GM19239 (cell line): Measurements from ENCODE around the gene AKAP13.
A peak's percentile ranks its signal among the peaks of the same experiment; 100 is the strongest.

Experiments
- DNase-seq: peaks from one replicate; pipeline ENCODE4 v3.0.0; 2011; ENCODE audit warnings: low spot score; ENCODE audit not compliant: insufficient read length
- FAIRE-seq: peaks from 2 replicates; lab custom pipeline; 2011; peaks lifted over from hg19 to GRCh38; lab: Jason Lieb, UNC

The AKAP13 gene

DNA sequence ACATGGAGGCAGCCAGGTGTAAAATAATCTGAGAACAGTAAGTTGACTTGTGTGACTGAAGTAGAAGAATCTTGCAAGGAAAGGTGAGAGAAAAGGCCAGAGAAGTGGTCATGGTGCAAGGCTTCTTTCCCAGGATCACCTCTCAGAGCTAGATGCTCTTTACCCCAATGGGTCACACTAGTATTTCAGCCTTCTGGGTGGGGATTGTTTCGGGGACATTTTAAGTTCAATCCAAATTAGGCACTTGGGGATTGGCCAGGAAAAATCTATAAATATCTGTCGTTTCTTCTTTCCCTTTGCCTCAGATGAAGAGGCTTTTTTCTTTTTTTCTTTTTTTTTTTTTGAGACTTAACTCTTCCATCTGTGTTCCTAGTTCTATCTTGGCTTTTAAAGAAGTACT, 226.3 kb downstream of the AKAP13 start:
- FAIRE-seq (no peak), DNase-seq (no peak)

DNA sequence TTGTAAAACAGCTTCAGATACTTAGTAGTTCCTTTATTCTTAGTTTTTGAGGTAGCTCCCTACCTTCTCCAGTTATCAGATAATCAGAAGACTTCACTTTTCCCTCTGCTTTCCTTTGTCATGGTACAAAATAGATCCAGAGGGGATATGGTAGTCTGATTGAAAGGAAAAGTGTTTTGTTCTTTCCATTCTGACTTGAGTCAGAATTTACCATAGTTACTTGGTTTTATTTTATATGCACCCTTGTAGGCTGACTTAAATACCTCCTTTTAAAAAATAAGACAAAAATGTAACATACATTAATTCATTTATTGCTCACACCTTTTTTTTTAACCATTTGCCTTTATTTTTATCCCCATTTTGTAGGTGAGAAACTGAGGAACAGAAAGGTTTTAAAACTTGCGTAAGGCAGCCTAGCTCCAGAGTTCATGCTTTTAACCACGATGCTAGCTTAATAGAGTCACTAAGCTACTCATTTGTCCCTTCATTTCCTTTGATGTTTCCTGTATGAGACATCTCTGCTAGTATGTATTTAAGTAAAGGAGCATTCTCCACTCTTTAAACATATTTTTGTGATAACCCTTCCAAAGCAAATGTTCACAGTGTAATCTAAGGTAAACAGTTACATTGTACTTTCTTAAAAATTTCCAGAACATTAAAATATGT, 226.9 kb downstream of the AKAP13 start:
- no peak for FAIRE-seq
- DNase-seq: no peak

- DNase-seq (no peak), FAIRE-seq (no peak)
Measured at GRCh38 chr15:85607842-85608241, 227.4 kb downstream of the AKAP13 start.

- FAIRE-seq (peak; percentile 21), DNase-seq (no peak)
Measured at GRCh38 chr15:85609492-85609891, 229.1 kb downstream of the AKAP13 start.

GRCh38 chr15:85611361-85611760, 231.0 kb downstream of the AKAP13 start:
- DNase-seq: no peak
- no peak for FAIRE-seq

DNA sequence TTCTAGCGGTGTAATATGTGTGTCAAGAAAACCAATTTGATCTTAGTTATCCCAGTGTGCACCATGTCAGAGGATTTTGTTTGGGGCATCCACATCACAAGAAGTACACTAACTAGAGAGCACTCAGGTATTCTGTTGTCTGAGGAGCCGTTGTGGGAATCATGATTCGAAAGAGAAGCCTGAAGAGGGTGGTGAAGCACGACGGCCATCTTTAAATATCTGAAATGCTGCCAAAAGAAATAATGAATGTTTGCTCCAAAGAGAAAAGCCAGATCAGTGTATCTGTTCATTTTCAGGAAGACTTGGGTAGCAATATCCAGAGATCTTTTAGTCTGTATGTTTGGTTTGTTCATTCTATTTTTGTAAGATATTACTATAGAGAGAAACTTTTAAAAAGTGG, 233.7 kb downstream of the AKAP13 start:
- FAIRE-seq (peak; percentile 70), DNase-seq (no peak)

- peak; percentile 36 for DNase-seq
- FAIRE-seq: peak; percentile 94
Measured at GRCh38 chr15:85615930-85616329, 235.5 kb downstream of the AKAP13 start.

- no peak for FAIRE-seq
- no peak for DNase-seq
Measured at GRCh38 chr15:85616549-85617110, 236.2 kb downstream of the AKAP13 start.

DNA sequence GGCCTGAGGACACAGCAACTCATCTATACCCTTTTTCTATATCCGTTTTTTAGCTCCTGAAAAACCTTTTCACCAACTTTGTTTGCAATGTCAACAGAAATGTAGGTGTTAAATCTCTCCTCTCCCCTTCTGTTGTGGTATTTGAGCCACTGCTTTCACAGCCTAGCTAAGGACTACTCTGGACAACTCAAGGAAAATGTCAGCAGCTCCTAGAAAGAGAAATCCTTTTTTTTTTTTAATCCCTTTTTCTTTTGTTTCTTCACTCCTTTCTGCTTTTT, 237.8 kb downstream of the AKAP13 start:
- peak; percentile 73 for FAIRE-seq

DNA sequence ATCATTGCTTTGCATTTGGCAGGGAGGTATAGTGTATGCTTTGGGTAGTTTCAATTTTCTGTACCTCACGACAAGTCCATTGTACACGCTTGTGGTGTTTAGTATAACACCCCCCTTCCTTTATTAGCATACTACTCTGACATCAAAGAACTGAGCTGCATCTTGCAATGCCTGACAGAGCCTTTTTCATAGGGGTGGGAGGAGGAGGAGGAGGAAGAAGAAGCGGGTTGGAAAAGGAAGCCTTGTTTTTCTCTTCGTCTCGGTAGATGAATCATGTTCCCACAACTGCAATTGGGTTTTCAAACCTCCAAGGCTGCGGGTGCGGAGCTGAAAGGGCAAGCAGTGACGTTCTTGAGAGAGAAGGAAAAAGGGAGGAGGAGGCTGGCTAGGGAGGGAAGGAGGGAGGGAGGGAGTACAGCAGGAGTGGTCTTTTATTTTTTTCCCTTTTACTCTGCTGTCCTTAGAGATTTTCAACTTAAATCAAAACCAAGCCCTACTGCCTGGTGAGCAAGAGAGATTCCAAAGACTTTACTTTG, 238.6 kb downstream of the AKAP13 start:
- FAIRE-seq: peak; percentile 93

More for the DNA sequence above, 237.8 kb downstream of the AKAP13 start:
- DNase-seq: no peak

DNA sequence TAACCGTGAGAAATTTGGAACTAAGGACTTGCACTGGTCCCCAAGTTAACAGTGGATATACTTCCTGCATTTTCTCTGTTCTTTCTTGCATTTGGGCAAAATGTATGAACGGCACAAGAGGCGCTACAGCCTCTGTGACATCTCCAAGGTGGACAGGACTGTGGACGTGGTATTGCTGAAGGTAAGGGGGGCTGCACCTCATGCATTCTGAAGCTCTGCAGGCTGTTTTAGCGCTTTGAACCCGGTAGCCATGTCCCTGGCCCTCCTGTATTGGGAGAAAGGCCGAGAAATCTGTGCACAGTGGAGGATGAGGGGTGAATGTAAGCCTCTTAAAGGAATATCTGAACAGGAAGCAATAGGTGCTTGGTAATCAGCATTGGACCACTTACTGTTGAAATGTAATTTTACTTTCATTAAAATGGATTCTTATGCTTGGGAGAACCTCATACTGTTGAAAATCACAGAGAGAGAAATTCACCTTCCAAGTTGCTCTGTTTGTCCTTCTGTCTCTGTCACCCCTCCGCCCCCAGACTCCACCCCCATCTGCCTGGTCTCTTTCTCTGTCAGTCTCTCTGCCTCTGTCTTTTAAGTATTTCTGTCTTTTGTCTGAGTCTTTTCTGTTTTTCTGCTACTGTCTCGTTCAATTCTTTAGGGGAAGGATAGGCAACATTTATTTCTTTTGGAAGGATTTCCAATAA, 239.7 kb downstream of the AKAP13 start:
- DNase-seq (no peak), FAIRE-seq (no peak)

More for the DNA sequence above, 238.6 kb downstream of the AKAP13 start:
- DNase-seq: no peak

GRCh38 chr15:85620690-85621049, 240.3 kb downstream of the AKAP13 start:
- no peak for DNase-seq

GRCh38 chr15:85621094-85621493, 240.7 kb downstream of the AKAP13 start:
- DNase-seq: no peak

More at GRCh38 chr15:85620690-85621049, 240.3 kb downstream of the AKAP13 start:
- no peak for FAIRE-seq

DNA sequence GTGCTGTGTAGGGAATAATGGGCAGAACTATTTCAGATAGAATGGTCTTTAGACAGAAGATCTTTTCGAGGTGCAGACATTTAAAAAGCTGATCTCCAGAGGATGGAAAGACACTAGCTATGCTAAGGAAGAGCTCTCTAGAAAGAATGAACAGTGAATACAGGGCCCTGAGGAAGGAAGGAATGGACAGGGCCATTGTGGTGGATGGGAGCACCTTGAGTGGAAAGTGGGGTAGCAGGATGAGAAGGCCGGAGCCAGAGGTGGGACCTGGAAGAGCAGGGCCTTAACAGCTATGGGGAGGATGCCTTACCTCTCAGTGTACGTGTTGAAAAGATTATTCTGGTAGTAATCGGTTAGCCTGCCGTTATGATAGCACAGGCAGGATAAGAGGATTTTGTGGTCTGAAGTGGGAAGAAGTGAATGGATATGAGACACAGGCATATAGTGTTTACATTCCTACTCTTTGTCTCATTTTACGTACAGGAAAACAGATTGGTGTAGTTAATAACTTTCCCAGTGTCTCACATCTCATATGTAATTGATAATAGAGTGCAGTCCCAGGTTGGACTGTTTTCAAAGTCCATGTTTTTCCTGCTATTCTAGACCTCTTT, 241.9 kb downstream of the AKAP13 start:
- DNase-seq (no peak), FAIRE-seq (no peak)

More at GRCh38 chr15:85621094-85621493, 240.7 kb downstream of the AKAP13 start:
- peak; percentile 48 for FAIRE-seq

DNA sequence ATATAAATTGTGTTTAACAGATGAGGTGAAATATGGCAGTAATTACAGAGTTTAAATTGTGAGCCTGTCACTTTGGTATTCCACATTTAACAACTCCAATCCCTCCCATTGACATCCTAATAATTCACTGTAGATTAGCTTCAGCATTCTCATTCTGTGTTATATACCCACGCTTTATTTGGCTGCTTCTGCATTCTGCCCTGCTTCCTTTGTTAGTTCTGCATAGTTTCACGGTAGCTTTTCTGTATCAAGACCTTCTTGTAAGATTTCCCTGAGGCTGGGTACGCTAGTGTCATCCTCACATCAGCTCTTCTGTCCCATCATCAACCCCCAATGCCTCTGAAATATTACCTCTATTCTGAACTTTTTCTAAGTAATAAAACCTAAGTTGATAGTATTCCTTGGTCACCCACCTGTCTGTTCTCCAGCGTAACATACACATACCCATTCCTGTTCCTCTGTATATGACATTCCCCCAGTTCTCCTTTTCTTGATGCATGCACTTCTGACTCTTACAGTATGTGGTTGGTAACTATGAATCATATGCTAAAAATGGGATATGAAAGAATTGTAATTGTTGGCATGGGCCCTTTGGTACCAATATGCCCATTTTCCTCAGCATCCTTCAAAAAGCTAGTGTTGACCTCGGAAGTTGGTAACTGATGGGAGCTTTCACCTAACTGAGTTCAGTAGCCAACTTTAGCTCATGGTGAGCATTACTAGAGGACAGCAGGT, 243.1 kb downstream of the AKAP13 start:
- FAIRE-seq (no peak), DNase-seq (no peak)

DNA sequence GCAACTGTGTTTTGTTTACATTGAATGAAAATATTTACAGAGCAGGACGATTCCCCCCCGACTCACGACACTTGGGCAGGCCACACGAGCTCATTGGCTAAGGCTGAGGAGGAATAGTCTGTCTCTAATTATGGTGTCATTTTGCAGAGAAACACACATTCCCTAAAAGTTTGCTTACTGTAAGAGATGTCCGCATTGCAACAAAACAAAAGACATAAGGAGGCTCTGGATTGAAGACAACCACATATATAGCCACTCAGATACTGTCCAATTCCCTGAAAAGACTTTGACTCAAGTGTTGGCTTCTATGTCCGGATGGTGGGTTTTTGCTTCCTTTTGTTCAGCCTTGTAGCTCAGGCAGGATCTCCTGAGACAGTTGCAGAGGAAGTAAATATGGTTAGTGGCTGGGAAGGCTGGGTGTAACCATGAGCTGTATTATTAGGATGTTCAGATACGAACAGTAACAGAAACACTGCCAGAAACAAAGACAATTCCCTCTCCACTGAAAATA, 243.9 kb downstream of the AKAP13 start:
- peak; percentile 77 for FAIRE-seq
- no peak for DNase-seq

DNA sequence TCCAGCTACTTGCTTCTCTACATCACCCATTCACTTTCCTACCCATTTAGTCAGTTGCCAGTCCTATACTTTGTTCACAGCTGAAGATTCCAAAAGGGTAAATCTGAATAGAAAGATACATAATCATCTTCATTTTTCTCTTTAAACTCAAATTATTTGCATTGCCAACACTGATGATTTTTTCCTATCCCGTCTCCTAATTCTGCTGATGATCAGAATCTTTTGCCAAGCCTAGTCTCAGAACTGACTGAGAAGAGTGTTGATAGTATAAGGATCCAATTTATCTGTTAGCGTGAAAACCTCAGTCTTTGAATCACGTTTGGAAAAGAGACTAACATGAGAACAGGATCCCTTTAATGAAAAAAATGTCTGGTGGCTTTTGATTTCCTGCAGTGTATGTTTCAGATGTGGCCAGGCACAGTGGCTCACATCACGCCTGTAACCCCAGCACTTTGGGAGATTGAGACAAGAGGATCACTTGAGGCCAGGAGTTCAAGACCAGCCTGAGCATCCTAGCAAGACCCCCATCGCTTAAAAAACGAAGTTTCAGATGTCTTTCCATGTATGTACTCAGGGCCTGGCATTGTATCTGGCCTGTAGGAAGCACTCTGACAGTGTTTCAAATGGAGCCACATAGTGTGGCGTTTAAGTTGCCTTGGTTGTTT, 244.9 kb downstream of the AKAP13 start:
- FAIRE-seq (no peak), DNase-seq (no peak)

DNA sequence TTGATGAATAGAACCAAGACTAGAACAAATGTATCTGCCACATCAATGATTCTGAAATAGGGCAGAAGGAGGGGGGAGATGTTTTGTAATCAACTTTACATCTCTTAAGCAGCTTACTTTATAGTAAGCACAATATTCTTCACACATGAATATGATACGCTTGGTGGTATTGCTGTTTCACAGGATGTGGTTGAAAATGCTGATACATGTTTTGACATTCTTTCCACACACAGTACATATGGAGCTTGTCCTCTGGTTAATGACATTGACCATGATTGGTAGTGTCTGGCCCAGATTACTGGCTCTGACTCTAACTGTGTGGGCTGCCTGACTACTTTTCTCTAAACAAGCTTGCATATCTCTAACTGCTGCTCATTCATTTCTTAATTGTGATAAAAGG, 245.5 kb downstream of the AKAP13 start:
- FAIRE-seq (peak; percentile 80), DNase-seq (no peak)

DNA sequence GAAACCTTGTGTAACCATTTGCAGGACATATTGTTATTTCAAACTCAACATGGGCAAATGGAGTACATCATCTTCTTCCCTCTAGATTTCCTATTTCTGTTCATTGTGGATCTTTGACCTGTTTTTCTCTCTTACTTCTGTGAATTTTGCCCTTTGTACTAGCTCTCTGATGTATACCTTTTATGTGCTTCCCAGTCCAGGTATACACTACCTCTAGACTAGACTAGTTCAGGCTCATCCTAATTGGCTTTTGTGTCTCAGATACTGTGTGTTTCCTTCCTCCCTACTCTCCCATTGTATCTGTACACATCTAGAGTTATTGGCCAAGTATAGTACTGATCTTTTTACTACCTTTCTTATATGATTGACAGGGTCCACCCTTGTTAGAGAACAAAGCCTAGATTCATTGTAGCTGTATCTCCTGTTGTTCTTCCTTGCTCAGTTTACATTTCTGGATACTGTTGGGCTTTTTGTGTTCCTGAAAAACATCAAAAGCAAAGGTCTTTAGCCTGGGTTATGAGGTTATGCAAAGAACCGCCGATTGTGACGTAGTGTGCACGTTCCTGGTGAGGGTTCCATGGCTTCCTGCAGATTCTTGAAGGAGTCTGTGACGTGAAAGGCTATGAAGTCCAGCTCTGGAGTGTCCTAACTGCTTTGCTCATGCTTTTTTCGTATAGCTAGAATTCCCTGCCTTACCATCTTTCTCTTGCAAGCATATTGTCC, 247.0 kb downstream of the AKAP13 start:
- DNase-seq: no peak
- FAIRE-seq: no peak
